PC-9 (cell line): ENCODE results near the gene CDCA7. TPM values are rescaled to one million over a fixed set of nuclear protein-coding genes. Genes with fewer than 3 reads are reported as not detected.
"Not testable (repeated sequence)": the region's sequence is repeated elsewhere in the genome, so short reads cannot be mapped to it uniquely, and the experiment has no call there.

ENCODE experiments used
- Bru-seq: library from RNA; stranded (reverse); fragments of 400-500 nt; gene quantifications from one replicate; lab custom pipeline; 2021; lab: Mats Ljungman, UMichigan
- BruChase-seq, 2 experiments: library from RNA; stranded (reverse); fragments of 400-500 nt; gene quantifications; one replicate each; lab custom pipeline; 2021; lab: Mats Ljungman, UMichigan
- BruUV-seq: library from RNA; stranded (reverse); fragments of 400-500 nt; replicated peaks from 2 replicates; lab custom pipeline; 2021; lab: Mats Ljungman, UMichigan
- CTCF ChIA-PET: fragments of 300-600 bp; sonication (Branson Sonifier 250); formaldehyde crosslinking; loops from one replicate; lab custom pipeline; 2022; ENCODE audit warnings: antibody characterized with exemption; lab: Charles Lee
- POLR2A ChIA-PET: fragments of 300-600 bp; sonication (Branson Sonifier 250); formaldehyde crosslinking; loops from one replicate; lab custom pipeline; 2022; ENCODE audit warnings: antibody characterized with exemption; ENCODE audit not compliant: unreplicated experiment; lab: Charles Lee
- DNase-seq, 2 experiments: peaks; one replicate each; pipeline versions ENCODE4 v3.0.0 to v3.0.0-alpha.2; 2015 to 2022; ENCODE audit warnings: mixed read lengths in 1 of 2
- H2AFZ ChIP-seq: fragments of 200-600 bp; sonication (generic); 2 replicates; pipeline ENCODE4 v1.8.1; 2017; ENCODE audit warnings: antibody characterized with exemption
- H3F3A ChIP-seq: fragments of 200-600 bp; sonication (generic); 2 replicates; pipeline ENCODE4 v1.8.1; 2017; ENCODE audit warnings: antibody characterized with exemption, mild to moderate bottlenecking, low read depth; ENCODE audit not compliant: insufficient read depth
- H3K27ac ChIP-seq: fragments of 200-600 bp; sonication (generic); 2 replicates; pipeline ENCODE4 v1.6.1; 2016; ENCODE audit warnings: mixed run types
- H3K27me3 ChIP-seq: fragments of 200-600 bp; sonication (generic); 2 replicates; pipeline ENCODE4 v1.6.1; 2016; ENCODE audit warnings: low read depth, mixed run types; ENCODE audit not compliant: insufficient read depth
- H3K36me3 ChIP-seq: fragments of 200-600 bp; sonication (generic); 2 replicates; pipeline ENCODE4 v1.6.1; 2016; ENCODE audit warnings: low read depth, mixed run types
- H3K4me1 ChIP-seq: fragments of 200-600 bp; sonication (generic); replicated peaks from 2 replicates; pipeline ENCODE4 v1.6.1; 2016; ENCODE audit warnings: mixed run types; ENCODE audit not compliant: insufficient read depth
- H3K4me2 ChIP-seq: fragments of 200-600 bp; sonication (generic); 2 replicates; pipeline ENCODE4 v1.6.1; 2017; ENCODE audit warnings: mixed run types
- H3K4me3 ChIP-seq: fragments of 200-600 bp; sonication (generic); 2 replicates; pipeline ENCODE4 v1.6.1; 2016; ENCODE audit warnings: mixed run types
- H3K79me2 ChIP-seq: fragments of 200-600 bp; sonication (generic); 2 replicates; pipeline ENCODE4 v1.6.1; 2017; ENCODE audit warnings: low read depth, mixed run types
- H3K9me2 ChIP-seq: fragments of 200-600 bp; sonication (generic); 2 replicates; pipeline ENCODE4 v1.8.1; 2017; ENCODE audit warnings: mild to moderate bottlenecking; ENCODE audit not compliant: insufficient read depth
- H3K9me3 ChIP-seq: fragments of 200-600 bp; sonication (generic); 2 replicates; pipeline ENCODE4 v1.8.1; 2016; ENCODE audit warnings: low read depth; ENCODE audit not compliant: insufficient read depth
- H4K20me1 ChIP-seq: fragments of 200-600 bp; sonication (generic); 2 replicates; pipeline ENCODE4 v1.8.1; 2017; ENCODE audit not compliant: insufficient read depth
- EZH2 ChIP-seq: fragments of 200-600 bp; sonication (generic); IDR thresholded peaks from 2 replicates; pipeline ENCODE4 v1.8.0; 2017; ENCODE audit warnings: antibody characterized with exemption, low read depth
- intact Hi-C: fragments of 100-400 bp; cut with micrococcal nuclease; formaldehyde crosslinking; loops from one replicate; pipeline ENCODE4 v1.10.0; 2022; ENCODE audit not compliant: unreplicated experiment
- long read RNA-seq: library from polyadenylated mRNA; stranded (forward); transcript quantifications from one replicate; pipeline ENCODE4 v2.0.0, GENCODE V29; 2022
- total RNA-seq: library from RNA; stranded (reverse); gene quantifications from 2 replicates; pipeline ENCODE4 v1.2.3, GENCODE V29; 2021
- TF ChIP-seq, protein P1 (sequence below): fragments of 200-600 bp; sonication (generic); conservative IDR thresholded peaks from 2 replicates; pipeline ENCODE4 v1.6.1; 2017; ENCODE audit warnings: mixed run types, antibody characterized with exemption, mild to moderate bottlenecking, moderate library complexity

Gene CDCA7
- total RNA-seq = 26.1 and 34.2 TPM in 2 replicates
- percentile 78 among the genes with signal in this experiment for Bru-seq, nascent RNA
- BruChase-seq, experiment 1, labeled RNA remaining after a 2-hour chase = percentile 54 among the genes with signal in this experiment
- percentile 80 among the genes with signal in this experiment for BruChase-seq, experiment 2, labeled RNA remaining after a 6-hour chase
- long read RNA-seq, transcript CDCA7-201 (10 exons, 2,789 nt) = minor isoform, 12 of 83 reads
- long read RNA-seq, transcript CDCA7-208 (8 exons, 2,943 nt) = minor isoform, 5 of 83 reads
- long read RNA-seq, transcript CDCA7-202 (9 exons, 2,500 nt) = major isoform, 57 of 83 reads
- long read RNA-seq, partial matches to known transcripts = 5 of 83 reads
- long read RNA-seq, other reads (novel, unspliced or antisense) = 4 of 83 reads

DNA sequence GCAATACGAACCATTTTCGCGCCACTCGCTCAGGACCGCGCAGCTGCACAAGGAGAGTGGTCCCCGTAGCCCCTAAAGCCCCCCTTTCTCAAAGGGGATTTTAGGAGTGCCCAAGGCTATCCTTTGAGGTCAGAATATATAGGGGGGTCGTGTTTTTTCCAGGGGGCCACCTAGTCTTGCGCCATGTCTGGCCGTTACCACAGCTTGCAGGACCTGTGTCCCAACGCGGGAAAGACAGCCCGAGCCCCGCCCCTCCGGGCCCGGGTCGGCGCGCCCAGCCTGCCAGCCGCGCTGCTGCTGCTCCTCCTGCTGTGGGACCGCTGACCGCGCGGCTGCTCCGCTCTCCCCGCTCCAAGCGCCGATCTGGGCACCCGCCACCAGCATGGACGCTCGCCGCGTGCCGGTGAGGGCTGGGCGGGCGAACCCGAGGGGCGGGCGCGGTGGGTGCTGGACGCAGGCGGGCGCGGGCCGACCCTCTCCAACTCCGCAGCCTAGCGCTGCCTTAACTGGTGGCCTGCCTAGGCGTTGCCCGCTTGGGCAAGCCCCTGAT lies at the start of gene CDCA7:
TSS of gene CDCA7 (plus strand) at position 291 of the 550 bp plus-strand sequence. CDS start at position 383, 92 bp downstream.
- peak within 1 kb of the TSS; percentile 97 for H3K4me3 ChIP-seq
- no peak within 1 kb of the TSS for H3K27ac ChIP-seq
- no peaks in the 10 kb centered on the region for H3K9me3 ChIP-seq
- BruUV-seq = no TSS peak
- H3K79me2 ChIP-seq = peaks cover 40% of the 10 kb centered on the region
- peak within 1 kb of the TSS; percentile 98 for H2AFZ ChIP-seq
- no peaks in the 10 kb centered on the region for H3F3A ChIP-seq
- intact Hi-C loops = loop anchor here (10.0 kb wide), 1 partner anchor 330 kb away; no protein-coding TSS in a partner anchor
- TF ChIP-seq, protein P1, sequence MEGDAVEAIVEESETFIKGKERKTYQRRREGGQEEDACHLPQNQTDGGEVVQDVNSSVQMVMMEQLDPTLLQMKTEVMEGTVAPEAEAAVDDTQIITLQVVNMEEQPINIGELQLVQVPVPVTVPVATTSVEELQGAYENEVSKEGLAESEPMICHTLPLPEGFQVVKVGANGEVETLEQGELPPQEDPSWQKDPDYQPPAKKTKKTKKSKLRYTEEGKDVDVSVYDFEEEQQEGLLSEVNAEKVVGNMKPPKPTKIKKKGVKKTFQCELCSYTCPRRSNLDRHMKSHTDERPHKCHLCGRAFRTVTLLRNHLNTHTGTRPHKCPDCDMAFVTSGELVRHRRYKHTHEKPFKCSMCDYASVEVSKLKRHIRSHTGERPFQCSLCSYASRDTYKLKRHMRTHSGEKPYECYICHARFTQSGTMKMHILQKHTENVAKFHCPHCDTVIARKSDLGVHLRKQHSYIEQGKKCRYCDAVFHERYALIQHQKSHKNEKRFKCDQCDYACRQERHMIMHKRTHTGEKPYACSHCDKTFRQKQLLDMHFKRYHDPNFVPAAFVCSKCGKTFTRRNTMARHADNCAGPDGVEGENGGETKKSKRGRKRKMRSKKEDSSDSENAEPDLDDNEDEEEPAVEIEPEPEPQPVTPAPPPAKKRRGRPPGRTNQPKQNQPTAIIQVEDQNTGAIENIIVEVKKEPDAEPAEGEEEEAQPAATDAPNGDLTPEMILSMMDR = no peak
- TF ChIP-seq EZH2 = no peak
- ChIA-PET POLR2A (interaction anchor here (0.6 kb wide), 1 partner anchor 254 kb away, joined by 3 read pairs; no protein-coding TSS in a partner anchor), CTCF (no interaction called here)
- H3K27me3 ChIP-seq = no peaks in the 10 kb centered on the region
- H3K9me2 ChIP-seq = no peaks in the 10 kb centered on the region
- H4K20me1 ChIP-seq = no peaks in the 10 kb centered on the region; the same call in 1 of the 2 replicates
- peaks cover 20% of the 10 kb centered on the region for H3K4me1 ChIP-seq
- peaks cover 12% of the 10 kb centered on the region; the same call in 1 of the 2 replicates for H3K36me3 ChIP-seq
- peak; percentile 68 to 85 for DNase-seq
- H3K4me2 ChIP-seq = peak within 1 kb of the TSS; percentile 81

DNA sequence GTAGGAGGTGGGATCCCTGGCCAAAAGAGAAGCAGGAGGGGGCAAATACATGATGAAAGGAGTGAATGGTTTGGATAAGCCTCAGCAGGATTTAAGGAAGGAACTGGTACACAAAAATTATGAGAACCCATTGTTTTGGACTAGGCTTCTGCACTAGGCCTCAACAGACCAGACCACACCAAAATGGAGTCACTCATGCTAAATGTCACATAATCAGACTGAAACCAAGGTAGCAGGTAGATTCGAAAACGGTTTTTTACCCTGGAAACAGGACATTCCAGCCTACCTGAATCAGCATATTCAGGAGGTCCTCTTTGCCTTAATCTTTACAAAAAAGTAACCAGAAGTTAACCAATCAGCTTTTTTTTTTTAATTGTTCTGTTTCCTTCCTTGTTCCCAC lies 49.4 kb upstream of the CDCA7 start:
- no peak overlapping the region for H2AFZ ChIP-seq
- no peaks in the 10 kb centered on the region for H3K9me2 ChIP-seq
- ChIA-PET POLR2A (no interaction called here), CTCF (no interaction called here)
- intact Hi-C loops = no loop called here
- H3K9me3 ChIP-seq = peaks cover 6% of the 10 kb centered on the region; the same call in 1 of the 2 replicates
- TF ChIP-seq, protein P1 = no peak
- no peak for TF ChIP-seq EZH2
- no peaks in the 10 kb centered on the region for H3K27me3 ChIP-seq
- H3K4me2 ChIP-seq = no peak overlapping the region
- no peaks in the 10 kb centered on the region for H3K4me1 ChIP-seq
- no peaks in the 10 kb centered on the region for H3K36me3 ChIP-seq
- no TSS peak for BruUV-seq
- no peaks in the 10 kb centered on the region for H3K79me2 ChIP-seq
- no peak for DNase-seq
- no peak overlapping the region for H3K4me3 ChIP-seq
- H3K27ac ChIP-seq = no peak overlapping the region
- H4K20me1 ChIP-seq = no peaks in the 10 kb centered on the region
- H3F3A ChIP-seq = no peaks in the 10 kb centered on the region

DNA sequence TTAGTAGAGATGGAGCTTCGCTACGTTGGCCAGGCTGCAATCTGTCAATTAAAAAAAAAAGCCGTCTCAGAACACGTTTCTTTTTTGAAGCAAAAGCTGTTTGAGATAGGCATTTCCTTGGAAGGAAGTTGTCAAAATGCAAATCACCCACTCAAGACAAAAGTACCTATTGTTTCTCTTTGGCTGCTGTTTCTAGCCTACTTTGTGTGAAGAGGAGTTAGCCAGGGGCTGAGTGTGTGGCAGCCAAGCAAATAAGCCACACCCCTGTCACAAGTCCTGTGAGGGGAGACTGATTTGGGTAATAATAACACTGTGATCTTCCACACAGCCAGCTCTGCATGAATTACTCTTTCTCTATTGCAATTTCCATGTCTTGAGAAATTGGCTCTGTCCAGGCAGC lies 47.4 kb upstream of the CDCA7 start:
- no peaks in the 10 kb centered on the region for H3K79me2 ChIP-seq
- TF ChIP-seq EZH2 = no peak
- TF ChIP-seq, protein P1 = no peak
- ChIA-PET CTCF (no interaction called here), POLR2A (interaction anchor here (0.6 kb wide), 1 partner anchor 46 kb away, joined by 3 read pairs; no protein-coding TSS in a partner anchor)
- BruUV-seq = no TSS peak
- H3K4me3 ChIP-seq = no peak overlapping the region
- H3K9me3 ChIP-seq = no peaks in the 10 kb centered on the region
- no peak overlapping the region for H2AFZ ChIP-seq
- H3K27ac ChIP-seq = no peak overlapping the region
- intact Hi-C loops = no loop called here
- no peak overlapping the region for H3K4me2 ChIP-seq
- H3K9me2 ChIP-seq = no peaks in the 10 kb centered on the region
- no peak for DNase-seq
- no peaks in the 10 kb centered on the region for H4K20me1 ChIP-seq
- no peaks in the 10 kb centered on the region for H3F3A ChIP-seq
- H3K27me3 ChIP-seq = no peaks in the 10 kb centered on the region
- H3K36me3 ChIP-seq = no peaks in the 10 kb centered on the region
- no peaks in the 10 kb centered on the region for H3K4me1 ChIP-seq

DNA sequence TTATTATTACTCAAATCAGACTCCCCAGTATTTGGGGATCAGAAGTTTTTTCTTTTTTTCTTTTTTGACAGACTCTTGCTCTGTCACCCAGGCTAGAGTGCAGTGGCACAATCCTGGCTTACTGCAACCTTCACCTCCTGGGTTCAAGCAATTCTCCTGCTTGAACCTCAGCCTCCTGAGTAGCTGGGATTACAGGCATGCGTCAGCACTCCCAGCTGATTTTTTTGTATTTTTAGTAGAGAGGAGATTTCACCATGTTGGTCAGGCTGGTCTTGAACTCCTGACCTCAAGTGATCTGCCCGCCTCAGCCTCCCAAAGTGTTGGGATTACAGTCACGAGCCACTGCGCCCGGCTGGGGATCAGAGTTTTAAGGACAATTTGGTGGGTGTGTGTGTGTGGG lies 45.3 kb upstream of the CDCA7 start:
- H2AFZ ChIP-seq, H3K4me2 ChIP-seq, H3K27ac ChIP-seq, DNase-seq, H3K4me3 ChIP-seq, H3K9me2 ChIP-seq, H3F3A ChIP-seq, CTCF ChIA-PET, intact Hi-C loops, H3K36me3 ChIP-seq, BruUV-seq, H3K27me3 ChIP-seq, H3K9me3 ChIP-seq, H3K4me1 ChIP-seq, H3K79me2 ChIP-seq, H4K20me1 ChIP-seq: not testable (repeated sequence)
- POLR2A ChIA-PET = interaction anchor here (0.6 kb wide), 1 partner anchor 142 kb away, joined by 9 read pairs; no protein-coding TSS in a partner anchor
